Neural crest cell (in vitro differentiated cells): ENCODE measurements around the gene SGO1. TPM values are rescaled to one million over a fixed set of nuclear protein-coding genes. Genes with fewer than 3 reads are reported as not detected.
"Not testable (repeated sequence)": the region's sequence is repeated elsewhere in the genome, so short reads cannot be mapped to it uniquely, and the experiment has no call there.

Source experiments
- DNase-seq: peaks from one replicate; pipeline ENCODE4 v3.0.0; 2021; ENCODE audit warnings: low read depth, mixed read lengths, low spot score
- H3K27ac Mint-ChIP-seq: one replicate; pipeline ENCODE4 v1.8.0; 2021; ENCODE audit warnings: mild to moderate bottlenecking, mixed read lengths; ENCODE audit not compliant: unreplicated experiment
- H3K27me3 Mint-ChIP-seq: 2 replicates; pipeline ENCODE4 v1.8.0; 2021; ENCODE audit warnings: low read depth, mild to moderate bottlenecking, mixed read lengths
- H3K36me3 Mint-ChIP-seq: 2 replicates; pipeline ENCODE4 v1.8.0; 2021; ENCODE audit warnings: low read depth, mild to moderate bottlenecking, mixed read lengths
- H3K4me1 Mint-ChIP-seq: 2 replicates; pipeline ENCODE4 v1.8.0; 2021; ENCODE audit warnings: mixed read lengths
- H3K4me3 Mint-ChIP-seq: one replicate; pipeline ENCODE4 v1.8.0; 2021; ENCODE audit warnings: mild to moderate bottlenecking, mixed read lengths
- H3K9me3 Mint-ChIP-seq: 2 replicates; pipeline ENCODE4 v1.8.0; 2021; ENCODE audit warnings: mixed read lengths
- CTCF ChIP-seq: fragments of 200-600 bp; sonication (generic); conservative IDR thresholded peaks from 2 replicates; pipeline ENCODE4 v1.5.0; 2021; ENCODE audit warnings: antibody characterized with exemption, mild to moderate bottlenecking
- total RNA-seq: library from RNA; stranded (reverse); gene quantifications from 2 replicates; pipeline ENCODE4 v1.2.1, GENCODE V29; 2021

SGO1 gene
- total RNA-seq, 1 donor from 2014 or later, result 34.8 TPM

GRCh38 chr3:20222274-20222673 lies 36.3 kb upstream of the SGO1 start:
- peaks cover 10% of the 10 kb centered on the region for H3K4me1 Mint-ChIP-seq
- no peak for TF ChIP-seq CTCF
- no peak for DNase-seq
- H3K27me3 Mint-ChIP-seq, result no peaks in the 10 kb centered on the region
- no peaks in the 10 kb centered on the region for H3K9me3 Mint-ChIP-seq
- H3K4me3 Mint-ChIP-seq, result no peak overlapping the region
- peaks cover 3% of the 10 kb centered on the region for H3K36me3 Mint-ChIP-seq
- H3K27ac Mint-ChIP-seq, result peak overlapping the region; percentile 20

- Mint-ChIP-seq H3K36me3 (peaks cover 3% of the 10 kb centered on the region), H3K27ac (no peak overlapping the region), H3K27me3 (no peaks in the 10 kb centered on the region), H3K4me1 (peaks cover 10% of the 10 kb centered on the region), H3K9me3 (no peaks in the 10 kb centered on the region), H3K4me3 (no peak overlapping the region)
- no peak for DNase-seq
- no peak for TF ChIP-seq CTCF
Measured at GRCh38 chr3:20218215-20218614, 32.2 kb upstream of the SGO1 start.

- Mint-ChIP-seq H3K27ac (no peak overlapping the region), H3K9me3 (no peaks in the 10 kb centered on the region), H3K4me1 (no peaks in the 10 kb centered on the region)
Measured at GRCh38 chr3:20215636-20216035, 29.6 kb upstream of the SGO1 start.

GRCh38 chr3:20213491-20213890 lies 27.5 kb upstream of the SGO1 start:
- H3K36me3 Mint-ChIP-seq, H3K9me3 Mint-ChIP-seq, DNase-seq, H3K4me3 Mint-ChIP-seq, H3K4me1 Mint-ChIP-seq, H3K27me3 Mint-ChIP-seq: not testable (repeated sequence)
- H3K27ac Mint-ChIP-seq, result peak overlapping the region; percentile 73

More at GRCh38 chr3:20215636-20216035, 29.6 kb upstream of the SGO1 start:
- TF ChIP-seq CTCF, result no peak
- Mint-ChIP-seq H3K27me3 (no peaks in the 10 kb centered on the region), H3K4me3 (no peak overlapping the region), H3K36me3 (no peaks in the 10 kb centered on the region)
- DNase-seq, result no peak

GRCh38 chr3:20207945-20208344 lies 21.9 kb upstream of the SGO1 start:
- H3K36me3 Mint-ChIP-seq, H3K4me1 Mint-ChIP-seq, H3K9me3 Mint-ChIP-seq, H3K27ac Mint-ChIP-seq, H3K4me3 Mint-ChIP-seq, DNase-seq, H3K27me3 Mint-ChIP-seq: not testable (repeated sequence)

GRCh38 chr3:20205898-20206297 lies 19.9 kb upstream of the SGO1 start:
- not testable (repeated sequence) for H3K4me3 Mint-ChIP-seq, H3K9me3 Mint-ChIP-seq, H3K4me1 Mint-ChIP-seq, H3K27me3 Mint-ChIP-seq, H3K36me3 Mint-ChIP-seq, H3K27ac Mint-ChIP-seq, DNase-seq

GRCh38 chr3:20201143-20201542 lies 15.1 kb upstream of the SGO1 start:
- no peak for DNase-seq
- H3K36me3 Mint-ChIP-seq, result no peaks in the 10 kb centered on the region

More at GRCh38 chr3:20201143-20201542, 15.1 kb upstream of the SGO1 start:
- no peak for TF ChIP-seq CTCF
- Mint-ChIP-seq H3K4me3 (no peak overlapping the region), H3K9me3 (peaks cover under 1% of the 10 kb centered on the region), H3K27me3 (no peaks in the 10 kb centered on the region), H3K4me1 (no peaks in the 10 kb centered on the region), H3K27ac (no peak overlapping the region)
